AG09319 (cell line): ENCODE results near the gene MAP3K8.

Experiments used
- DNase-seq: peaks from one replicate; pipeline ENCODE4 v3.0.0-alpha.2; 2010; ENCODE audit warnings: low read depth; ENCODE audit errors: extremely low read depth
- CTCF ChIP-seq: IDR thresholded peaks from 2 replicates; pipeline ENCODE4 v1.5.1; 2011; ENCODE audit warnings: low read depth, mild to moderate bottlenecking, inconsistent platforms, low read length, moderate library complexity

The MAP3K8 gene

GRCh38 chr10:30392564-30392990 is 41.4 kb upstream of the MAP3K8 start:
- peak; percentile 7 for DNase-seq
- peak; percentile 94 for TF ChIP-seq CTCF

GRCh38 chr10:30396293-30396692 is 37.7 kb upstream of the MAP3K8 start:
- DNase-seq: no peak
- no peak for TF ChIP-seq CTCF

- no peak for TF ChIP-seq CTCF
- DNase-seq: no peak
Measured at GRCh38 chr10:30396698-30397097, 37.3 kb upstream of the MAP3K8 start.

GRCh38 chr10:30398193-30398592 is 35.8 kb upstream of the MAP3K8 start:
- no peak for TF ChIP-seq CTCF
- DNase-seq: no peak

GRCh38 chr10:30398788-30399187 is 35.2 kb upstream of the MAP3K8 start:
- no peak for TF ChIP-seq CTCF
- DNase-seq: no peak

GRCh38 chr10:30403494-30403893 is 30.5 kb upstream of the MAP3K8 start:
- DNase-seq: no peak
- TF ChIP-seq CTCF: no peak

GRCh38 chr10:30404540-30404939 is 29.4 kb upstream of the MAP3K8 start:
- DNase-seq: no peak
- no peak for TF ChIP-seq CTCF
